ENCODE data around the gene SBK1. TPM values are rescaled to one million over a fixed set of nuclear protein-coding genes. Genes with fewer than 3 reads are reported as not detected.

The SBK1 gene
- total RNA-seq, 4 donors from 2014 or later = 0.29 to 0.95 (median 0.48) TPM

DNA sequence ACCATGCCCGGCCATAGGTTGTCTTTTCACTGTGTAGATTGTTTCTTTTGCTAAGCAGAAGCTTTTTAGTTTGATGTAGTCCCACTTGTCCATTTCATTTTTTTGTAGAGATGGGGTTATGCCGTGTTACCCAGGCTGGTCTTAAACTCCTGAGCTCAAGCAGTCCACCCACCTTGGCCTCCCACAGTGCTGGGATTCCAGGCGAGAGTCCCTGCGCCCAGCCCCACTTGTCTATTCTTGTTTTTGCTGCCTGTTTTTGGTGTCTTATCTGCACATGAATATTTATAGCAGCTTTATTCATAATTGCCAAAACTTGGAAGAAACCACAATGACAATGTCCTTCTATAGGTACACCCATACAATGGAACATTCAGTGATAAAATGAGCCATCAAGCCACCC lies 18.8 kb upstream of the SBK1 start:
- H3K27ac ChIP-seq = no peak overlapping the region
- 51 to 64% methylated on average over 4 of the region's 4 CpGs for WGBS, 2 donors
- H3K4me1 ChIP-seq = peaks cover 4 to 10% (median 7%) of the 10 kb centered on the region in 3 donors
- H3K27me3 ChIP-seq = peaks cover 0 to 58% (median 0%) of the 10 kb centered on the region in 4 donors
- DNase-seq = no peak
- H3K4me3 ChIP-seq = no peak overlapping the region
- TF ChIP-seq, protein P1, sequence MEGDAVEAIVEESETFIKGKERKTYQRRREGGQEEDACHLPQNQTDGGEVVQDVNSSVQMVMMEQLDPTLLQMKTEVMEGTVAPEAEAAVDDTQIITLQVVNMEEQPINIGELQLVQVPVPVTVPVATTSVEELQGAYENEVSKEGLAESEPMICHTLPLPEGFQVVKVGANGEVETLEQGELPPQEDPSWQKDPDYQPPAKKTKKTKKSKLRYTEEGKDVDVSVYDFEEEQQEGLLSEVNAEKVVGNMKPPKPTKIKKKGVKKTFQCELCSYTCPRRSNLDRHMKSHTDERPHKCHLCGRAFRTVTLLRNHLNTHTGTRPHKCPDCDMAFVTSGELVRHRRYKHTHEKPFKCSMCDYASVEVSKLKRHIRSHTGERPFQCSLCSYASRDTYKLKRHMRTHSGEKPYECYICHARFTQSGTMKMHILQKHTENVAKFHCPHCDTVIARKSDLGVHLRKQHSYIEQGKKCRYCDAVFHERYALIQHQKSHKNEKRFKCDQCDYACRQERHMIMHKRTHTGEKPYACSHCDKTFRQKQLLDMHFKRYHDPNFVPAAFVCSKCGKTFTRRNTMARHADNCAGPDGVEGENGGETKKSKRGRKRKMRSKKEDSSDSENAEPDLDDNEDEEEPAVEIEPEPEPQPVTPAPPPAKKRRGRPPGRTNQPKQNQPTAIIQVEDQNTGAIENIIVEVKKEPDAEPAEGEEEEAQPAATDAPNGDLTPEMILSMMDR (IDR thresholded peaks at IDR 0.05) = no peak
- no peak for TF ChIP-seq POLR2A (IDR thresholded peaks at IDR 0.05)
- H3K36me3 ChIP-seq = no peaks in the 10 kb centered on the region
- H3K9me3 ChIP-seq = peaks cover 0 to 3% (median 0%) of the 10 kb centered on the region in 3 donors
- intact Hi-C loops (cut with DNase I) = no loop called here

DNA sequence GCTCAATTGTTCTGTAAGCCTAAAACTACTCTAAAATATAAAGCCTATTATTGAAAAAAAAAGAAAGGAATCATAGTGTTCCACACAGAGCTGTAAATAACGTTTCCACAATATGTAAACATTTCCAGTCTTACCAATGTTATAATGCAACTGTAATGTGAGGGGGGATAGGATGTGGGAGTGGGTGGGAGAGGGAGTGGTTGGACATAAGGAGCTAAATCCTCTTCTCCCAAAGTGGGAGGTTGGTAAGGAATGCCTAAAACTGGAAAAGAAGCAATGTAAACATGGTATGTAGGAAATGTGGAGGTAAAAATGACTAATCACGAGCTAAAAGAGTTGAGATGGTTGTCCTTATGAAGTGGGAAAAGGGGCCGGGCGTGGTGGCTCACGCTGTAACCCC lies 17.6 kb upstream of the SBK1 start:
- no peak for DNase-seq
- Histone ChIP-seq H3K36me3 (no peaks in the 10 kb centered on the region), H3K9me3 (peaks cover 0 to 3% (median 0%) of the 10 kb centered on the region in 3 donors), H3K27ac (no peak overlapping the region), H3K4me1 (peaks cover 4 to 10% (median 7%) of the 10 kb centered on the region in 3 donors), H3K27me3 (peaks cover 0 to 61% (median 0%) of the 10 kb centered on the region in 4 donors), H3K4me3 (no peak overlapping the region)
- 60 to 69% methylated on average over 5 of the region's 5 CpGs for WGBS, 2 donors
- TF ChIP-seq, protein P1 (IDR thresholded peaks at IDR 0.05) = no peak
- no peak for TF ChIP-seq POLR2A (IDR thresholded peaks at IDR 0.05)
- intact Hi-C loops (cut with DNase I) = no loop called here

- H3K36me3 ChIP-seq = no peaks in the 10 kb centered on the region
- H3K4me1 ChIP-seq = peaks cover 4 to 10% (median 7%) of the 10 kb centered on the region in 3 donors
- intact Hi-C loops (cut with DNase I) = no loop called here
- WGBS, 2 donors = 73 to 75% methylated on average over 9 to 11 of the region's 11 CpGs
- H3K4me3 ChIP-seq = no peak overlapping the region
- no peak for DNase-seq
- no peak overlapping the region for H3K27ac ChIP-seq
- H3K27me3 ChIP-seq = peaks cover 0 to 57% (median 0%) of the 10 kb centered on the region in 4 donors
- no peak for TF ChIP-seq POLR2A (IDR thresholded peaks at IDR 0.05)
- TF ChIP-seq, protein P1 (IDR thresholded peaks at IDR 0.05) = no peak
- no peaks in the 10 kb centered on the region for H3K9me3 ChIP-seq
These were observed 16.0 kb upstream of the SBK1 start for GRCh38 chr16:28276301-28276700.

DNA sequence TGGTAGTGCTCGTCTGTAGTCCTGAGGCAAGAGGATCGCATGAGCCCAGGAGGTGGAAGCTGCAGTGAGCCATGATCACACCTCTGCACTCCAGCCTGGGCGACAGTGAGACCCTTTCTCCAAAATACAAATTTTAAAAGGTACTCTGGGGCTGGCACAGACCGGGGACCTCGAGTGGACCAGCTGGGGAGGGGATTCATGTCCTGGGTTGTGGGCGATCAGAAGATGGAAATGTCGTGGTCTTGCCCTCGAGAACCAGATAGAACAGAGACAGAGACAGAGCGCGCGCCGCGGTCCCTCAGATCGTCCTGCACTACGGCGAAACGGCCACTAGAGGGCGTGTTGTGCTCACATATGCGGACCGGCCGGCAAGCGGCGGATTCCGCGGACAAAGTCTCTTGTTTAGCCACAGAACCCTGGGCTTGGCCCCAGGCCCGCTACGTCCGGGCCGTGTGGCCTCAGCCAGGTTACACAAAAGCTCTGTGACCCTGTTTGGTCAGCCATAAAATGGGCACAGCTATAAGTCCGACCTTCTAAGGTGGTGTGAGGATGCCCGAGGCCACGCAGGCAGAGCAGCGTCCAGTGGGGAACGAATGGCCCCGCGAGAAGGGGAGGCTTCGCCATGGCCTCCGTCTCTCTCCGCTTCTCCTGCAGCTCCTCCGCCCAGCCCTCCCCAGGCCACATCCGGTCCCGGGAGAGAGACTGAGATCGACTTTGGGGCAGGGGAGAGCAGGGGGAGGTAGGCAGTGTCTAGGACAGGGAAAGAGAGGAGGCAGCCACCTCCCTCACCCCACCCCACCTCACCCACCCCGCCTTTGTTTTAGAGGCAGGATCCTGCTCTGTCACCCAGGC lies 14.6 kb upstream of the SBK1 start:
- DNase-seq = peak; percentile 59
- H3K4me3 ChIP-seq = peak overlapping the region in 3 of 4 donors; percentile 23 to 61 (median 41)
- intact Hi-C loops (cut with DNase I) = loop anchor here (2.0 kb wide), 1 partner anchor 37 kb away; no protein-coding TSS in a partner anchor
- H3K4me1 ChIP-seq = peaks cover 4 to 10% (median 7%) of the 10 kb centered on the region in 3 donors
- no peak overlapping the region for H3K27ac ChIP-seq
- H3K27me3 ChIP-seq = peaks cover 0 to 54% (median 0%) of the 10 kb centered on the region in 4 donors
- WGBS, 2 donors = 3 to 6% methylated on average over 10 to 12 of the region's 44 CpGs
- no peaks in the 10 kb centered on the region for H3K36me3 ChIP-seq
- H3K9me3 ChIP-seq = no peaks in the 10 kb centered on the region
- TF ChIP-seq, protein P1 (IDR thresholded peaks at IDR 0.05) = peak; percentile 94 to 97 (median 96)
- no peak for TF ChIP-seq POLR2A (IDR thresholded peaks at IDR 0.05)

DNA sequence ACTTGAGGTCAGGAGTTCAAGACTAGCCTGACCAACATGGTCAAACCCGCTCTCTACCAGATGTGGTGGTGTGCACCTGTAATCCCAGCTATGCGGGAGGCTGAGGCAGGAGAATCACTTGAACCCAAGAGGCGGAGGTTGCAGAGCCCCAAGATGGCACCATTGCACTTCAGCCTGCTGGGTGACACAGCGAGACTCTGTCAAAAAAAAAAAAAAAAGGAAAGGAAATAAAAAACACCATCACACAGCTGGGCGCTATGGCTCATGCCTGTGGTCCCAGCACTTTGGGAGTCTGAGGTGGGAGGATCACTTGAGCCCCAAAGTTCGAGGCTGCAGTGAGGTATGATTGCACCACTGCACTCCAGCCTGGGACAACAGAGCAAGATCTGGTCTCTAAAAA lies 13.3 kb upstream of the SBK1 start:
- no peak overlapping the region for H3K27ac ChIP-seq
- H3K36me3 ChIP-seq = no peaks in the 10 kb centered on the region
- no peak for TF ChIP-seq POLR2A (IDR thresholded peaks at IDR 0.05)
- TF ChIP-seq, protein P1 (IDR thresholded peaks at IDR 0.05) = no peak
- 69 to 83% methylated on average over 2 to 6 of the region's 6 CpGs for WGBS, 2 donors
- intact Hi-C loops (cut with DNase I) = loop anchor here (2.0 kb wide), 1 partner anchor 36 kb away; no protein-coding TSS in a partner anchor
- peaks cover 4 to 10% (median 7%) of the 10 kb centered on the region in 3 donors for H3K4me1 ChIP-seq
- no peak overlapping the region for H3K4me3 ChIP-seq
- peaks cover 0 to 49% (median 0%) of the 10 kb centered on the region in 4 donors for H3K27me3 ChIP-seq
- H3K9me3 ChIP-seq = no peaks in the 10 kb centered on the region
- no peak for DNase-seq

Measured in esophagus squamous epithelium (tissue), 5 donors.